Endothelial cell of umbilical vein (primary cell): Measurements from ENCODE around the gene FTO. TPM values are rescaled to one million over a fixed set of nuclear protein-coding genes. Genes with fewer than 3 reads are reported as not detected.

ENCODE experiments used
- BruUV-seq: library from RNA; stranded (reverse); fragments of 400-500 nt; replicated peaks from 2 replicates; lab custom pipeline; 2021; lab: Mats Ljungman, UMichigan
- CTCF ChIA-PET: fragments of 300-600, 350-600 bp; sonication (Branson Sonifier 250); formaldehyde crosslinking; loops from one replicate; lab custom pipeline; 2021; ENCODE audit warnings: antibody characterized with exemption, inconsistent platforms; lab: Charles Lee
- POLR2A ChIA-PET: fragments of 300-600, 350-600 bp; sonication (Branson Sonifier 250); formaldehyde crosslinking; loops from one replicate; lab custom pipeline; 2021; ENCODE audit warnings: antibody characterized with exemption, inconsistent platforms; lab: Charles Lee
- DNase-seq: peaks from one replicate; pipeline ENCODE4 v3.0.0-alpha.2; 2011; ENCODE audit warnings: low read depth, low spot score
- FAIRE-seq: peaks from 2 replicates; lab custom pipeline; 2011; peaks lifted over from hg19 to GRCh38; lab: Jason Lieb, UNC
- H2AFZ ChIP-seq: 2 replicates; pipeline ENCODE4 v1.6.0; 2012; ENCODE audit warnings: low read depth, low read length, control low read depth, inconsistent platforms
- H3K27ac ChIP-seq: 2 replicates; pipeline ENCODE4 v1.5.1; 2011; ENCODE audit warnings: low read depth, mild to moderate bottlenecking, control low read depth, low read length, moderate library complexity; ENCODE audit not compliant: insufficient read depth
- H3K27me3 ChIP-seq, 2 experiments: 2 replicates each; pipeline versions ENCODE4 v1.6.0 to v1.6.1; 2011; ENCODE audit warnings: low read length in 2 of 2, mixed read lengths in 1 of 2; ENCODE audit not compliant: control insufficient read depth in 2 of 2, insufficient read depth in 2 of 2
- H3K36me3 ChIP-seq, 2 experiments: 2 replicates in 1 of 2; 3 replicates in 1 of 2; pipeline ENCODE4 v1.5.1; 2011; ENCODE audit warnings: low read length in 2 of 2, mild to moderate bottlenecking in 1 of 2, moderate library complexity in 1 of 2; ENCODE audit not compliant: control insufficient read depth in 2 of 2, insufficient read depth in 2 of 2; ENCODE audit errors: extremely low read depth in 1 of 2
- H3K4me1 ChIP-seq: 3 replicates; pipeline ENCODE4 v1.5.1; 2011; ENCODE audit warnings: mild to moderate bottlenecking, low read length; ENCODE audit not compliant: control insufficient read depth, insufficient read depth; ENCODE audit errors: extremely low read depth
- H3K4me2 ChIP-seq: 2 replicates; pipeline ENCODE4 v1.6.1; 2011; ENCODE audit warnings: low read length, control low read depth, mixed read lengths; ENCODE audit not compliant: insufficient read depth
- H3K4me3 ChIP-seq, 3 experiments: fragments of 200-600 bp in 1 of 3; sonication (generic), shearing (Covaris generic) in 1 of 3; replicated peaks in 1 of 3; 2 replicates each; pipeline ENCODE4 v1.5.1; 2011 to 2016; ENCODE audit warnings: control low read depth in 3 of 3, low read length in 3 of 3, mild to moderate bottlenecking in 2 of 3, inconsistent platforms in 1 of 3, low read depth in 1 of 3, moderate library complexity in 1 of 3; ENCODE audit not compliant: insufficient read depth in 1 of 3
- H3K79me2 ChIP-seq: 2 replicates; pipeline ENCODE4 v1.6.0; 2012; ENCODE audit warnings: low read length, inconsistent platforms; ENCODE audit not compliant: control insufficient read depth, insufficient read depth
- H3K9ac ChIP-seq: replicated peaks from 2 replicates; pipeline ENCODE3; 2011; ENCODE audit warnings: low read length, control low read depth; ENCODE audit not compliant: insufficient read depth; ENCODE audit errors: extremely low read depth
- H3K9me1 ChIP-seq: replicated peaks from 3 replicates; pipeline ENCODE4 v1.6.0; 2011; ENCODE audit warnings: mild to moderate bottlenecking, low read length; ENCODE audit not compliant: control insufficient read depth, insufficient read depth; ENCODE audit errors: extremely low read depth
- H3K9me3 ChIP-seq: replicated peaks from 2 replicates; pipeline ENCODE4 v1.5.1; 2012; ENCODE audit warnings: low read length, inconsistent platforms; ENCODE audit not compliant: control insufficient read depth, insufficient read depth
- H4K20me1 ChIP-seq: replicated peaks from 2 replicates; pipeline ENCODE3; 2011; ENCODE audit warnings: mild to moderate bottlenecking, low read length; ENCODE audit not compliant: control insufficient read depth, insufficient read depth; ENCODE audit errors: extremely low read depth
- EZH2 ChIP-seq: IDR thresholded peaks from 2 replicates; pipeline ENCODE4 v1.6.1; 2012; ENCODE audit warnings: borderline replicate concordance, low read depth, mild to moderate bottlenecking, moderate library complexity, low read length, inconsistent platforms; ENCODE audit not compliant: severe bottlenecking
- FOS ChIP-seq: IDR thresholded peaks from 2 replicates; pipeline ENCODE4 v1.6.1; 2011; ENCODE audit warnings: mild to moderate bottlenecking, low read length, moderate library complexity, borderline replicate concordance; ENCODE audit not compliant: insufficient read depth
- GATA2 ChIP-seq: IDR thresholded peaks from 2 replicates; pipeline ENCODE4 v1.7.0; 2011; ENCODE audit warnings: low read depth, mild to moderate bottlenecking, moderate library complexity, mixed read lengths, low read length; ENCODE audit not compliant: insufficient read length, insufficient read depth
- JUN ChIP-seq: IDR thresholded peaks from 2 replicates; pipeline ENCODE4 v1.6.1; 2011; ENCODE audit warnings: borderline replicate concordance, low read depth; ENCODE audit not compliant: insufficient read length, insufficient read depth
- MYC ChIP-seq: IDR thresholded peaks from one replicate; pipeline ENCODE4 v1.6.1; 2011; ENCODE audit warnings: mild to moderate bottlenecking, low read depth, low read length
- POLR2A ChIP-seq: IDR thresholded peaks from 2 replicates; pipeline ENCODE4 v1.6.1; 2012; ENCODE audit warnings: low read depth, mild to moderate bottlenecking, control low read depth, low read length
- dilution Hi-C: fragments of 300-500 bp; cut with MboI; formaldehyde crosslinking; loops from one replicate; pipeline ENCODE4 v1.15.0; 2019; ENCODE audit warnings: low sequenced_read_pairs; ENCODE audit not compliant: extremely low pct_ligation_motif_present
- intact Hi-C: fragments of 100-400 bp; cut with micrococcal nuclease; formaldehyde crosslinking; loops from one replicate; pipeline ENCODE4 v1.10.0; 2022
- polyA plus RNA-seq, 4 experiments: library from polyadenylated mRNA; depleted of rRNA in 3 of 4; stranded (reverse) in 3 of 4; unstranded in 1 of 4; fragments of >200 nt; gene quantifications; 2 replicates each; pipeline versions ENCODE4 v1.2.1 to v1.2.3, GENCODE V29; 2011 to 2012; ENCODE audit warnings: missing spikeins in 1 of 4
- total RNA-seq: library from RNA; stranded (reverse); gene quantifications from 2 replicates; pipeline ENCODE4 v1.2.3, GENCODE V29; 2021
- TF ChIP-seq, protein P1 (sequence below): IDR thresholded peaks from 2 replicates; pipeline ENCODE4 v1.6.1; 2011; ENCODE audit not compliant: insufficient read depth, insufficient read length
- TF ChIP-seq, protein P2 (sequence below), 2 donors: IDR thresholded peaks; 1 replicate in 1 of 2; 2 replicates in 1 of 2; pipeline ENCODE4 v1.5.1; 2011; ENCODE audit warnings: low read length in 2 of 2, mild to moderate bottlenecking in 2 of 2, moderate library complexity in 2 of 2, control low read depth in 1 of 2, inconsistent platforms in 1 of 2, low read depth in 1 of 2; ENCODE audit not compliant: insufficient read depth in 1 of 2; ENCODE audit errors: extremely low read depth in 1 of 2

The FTO gene
- total and polyA plus RNA-seq, 2 donors (not counting 3 experiments of a cell fraction or from before 2014, with no cell fraction given) = 48.6 to 87.1 TPM

DNA sequence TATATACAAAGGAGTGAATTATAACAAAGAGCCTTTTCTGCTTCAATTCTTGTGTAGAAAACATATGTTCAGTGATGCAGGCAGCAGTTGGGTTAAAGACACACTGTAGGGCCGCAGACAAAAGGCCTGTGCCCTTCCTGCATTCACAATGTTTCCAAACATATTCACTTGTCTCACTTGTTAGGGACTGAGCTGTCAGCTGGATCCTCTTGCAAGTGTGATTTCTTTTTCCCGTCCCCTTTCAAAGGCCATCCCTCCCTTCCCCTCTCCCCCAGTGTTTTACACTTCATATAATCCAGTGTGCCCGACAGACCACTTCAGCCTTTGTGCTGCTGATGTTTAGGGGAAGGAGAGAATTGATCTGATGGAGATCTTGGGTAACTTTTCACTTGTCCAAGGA lies 217.0 kb downstream of the FTO start:
- Histone ChIP-seq H3K9me3 (no peaks in the 10 kb centered on the region), H2AFZ (no peak overlapping the region), H3K4me2 (no peak overlapping the region), H4K20me1 (no peaks in the 10 kb centered on the region), H3K9me1 (no peaks in the 10 kb centered on the region), H3K27ac (no peak overlapping the region), H3K36me3 (no peaks in the 10 kb centered on the region), H3K27me3 (no peaks in the 10 kb centered on the region), H3K4me3 (no peak overlapping the region), H3K79me2 (no peaks in the 10 kb centered on the region), H3K4me1 (no peaks in the 10 kb centered on the region), H3K9ac (no peak overlapping the region)
- intact Hi-C loops = no loop called here
- DNase-seq (no peak), FAIRE-seq (no peak)
- POLR2A ChIA-PET = no interaction called here
- TF ChIP-seq POLR2A (no peak), MYC (no peak), FOS (no peak), GATA2 (no peak), JUN (no peak), EZH2 (no peak)
- TF ChIP-seq, protein P1, sequence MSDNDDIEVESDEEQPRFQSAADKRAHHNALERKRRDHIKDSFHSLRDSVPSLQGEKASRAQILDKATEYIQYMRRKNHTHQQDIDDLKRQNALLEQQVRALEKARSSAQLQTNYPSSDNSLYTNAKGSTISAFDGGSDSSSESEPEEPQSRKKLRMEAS = no peak
- TF ChIP-seq, protein P2, sequence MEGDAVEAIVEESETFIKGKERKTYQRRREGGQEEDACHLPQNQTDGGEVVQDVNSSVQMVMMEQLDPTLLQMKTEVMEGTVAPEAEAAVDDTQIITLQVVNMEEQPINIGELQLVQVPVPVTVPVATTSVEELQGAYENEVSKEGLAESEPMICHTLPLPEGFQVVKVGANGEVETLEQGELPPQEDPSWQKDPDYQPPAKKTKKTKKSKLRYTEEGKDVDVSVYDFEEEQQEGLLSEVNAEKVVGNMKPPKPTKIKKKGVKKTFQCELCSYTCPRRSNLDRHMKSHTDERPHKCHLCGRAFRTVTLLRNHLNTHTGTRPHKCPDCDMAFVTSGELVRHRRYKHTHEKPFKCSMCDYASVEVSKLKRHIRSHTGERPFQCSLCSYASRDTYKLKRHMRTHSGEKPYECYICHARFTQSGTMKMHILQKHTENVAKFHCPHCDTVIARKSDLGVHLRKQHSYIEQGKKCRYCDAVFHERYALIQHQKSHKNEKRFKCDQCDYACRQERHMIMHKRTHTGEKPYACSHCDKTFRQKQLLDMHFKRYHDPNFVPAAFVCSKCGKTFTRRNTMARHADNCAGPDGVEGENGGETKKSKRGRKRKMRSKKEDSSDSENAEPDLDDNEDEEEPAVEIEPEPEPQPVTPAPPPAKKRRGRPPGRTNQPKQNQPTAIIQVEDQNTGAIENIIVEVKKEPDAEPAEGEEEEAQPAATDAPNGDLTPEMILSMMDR (IDR thresholded peaks at IDR 0.05; ENCODE audit: extremely low read depth in 1 of 2, insufficient read depth in 1 of 2, low read depth in 1 of 2, low read length in 2 of 2) = no peak
- dilution Hi-C loops = no loop called here
- CTCF ChIA-PET = no interaction called here
- BruUV-seq = no TSS peak
